Measurements from ENCODE around the gene BBS9. TPM values are rescaled to one million over a fixed set of nuclear protein-coding genes. Genes with fewer than 3 reads are reported as not detected.

Gene BBS9
- total RNA-seq, 2 donors from 2014 or later = 10.8 to 13.5 TPM

GRCh38 chr7:33325754-33326484, 196.6 kb downstream of the BBS9 start:
- Mint-ChIP-seq H3K9me3 (peaks cover 5 to 14% of the 10 kb centered on the region in 2 donors), H3K27ac (no peak overlapping the region), H3K4me1 (ENCODE audit: low read depth) (no peaks in the 10 kb centered on the region), H3K4me3 (no peak overlapping the region), H3K27me3 (ENCODE audit: low read depth) (no peaks in the 10 kb centered on the region), H3K36me3 (ENCODE audit: insufficient read depth in 2 of 2) (peaks cover 12 to 16% of the 10 kb centered on the region in 2 donors)
- ATAC-seq (replicated peaks in 1 of 2) = no peak
- no peak for DNase-seq

GRCh38 chr7:33326485-33326848, 197.1 kb downstream of the BBS9 start:
- Mint-ChIP-seq H3K36me3 (ENCODE audit: insufficient read depth in 2 of 2) (peaks cover 12 to 16% of the 10 kb centered on the region in 2 donors), H3K27ac (no peak overlapping the region), H3K9me3 (peaks cover 2 to 11% of the 10 kb centered on the region in 2 donors), H3K4me3 (no peak overlapping the region), H3K4me1 (ENCODE audit: low read depth) (no peaks in the 10 kb centered on the region), H3K27me3 (ENCODE audit: low read depth) (no peaks in the 10 kb centered on the region)
- DNase-seq = no peak
- no peak for ATAC-seq (replicated peaks in 1 of 2)

- H3K4me3 Mint-ChIP-seq = no peak overlapping the region
- DNase-seq = no peak
- no peak overlapping the region for H3K27ac Mint-ChIP-seq
- H3K4me1 Mint-ChIP-seq (ENCODE audit: low read depth) = no peaks in the 10 kb centered on the region
- peaks cover 10 to 16% of the 10 kb centered on the region in 2 donors for H3K36me3 Mint-ChIP-seq (ENCODE audit: insufficient read depth in 2 of 2)
- H3K9me3 Mint-ChIP-seq = peaks cover 2 to 7% of the 10 kb centered on the region in 2 donors
- ATAC-seq (replicated peaks in 1 of 2) = no peak
- no peaks in the 10 kb centered on the region for H3K27me3 Mint-ChIP-seq (ENCODE audit: low read depth)
Measured at GRCh38 chr7:33327427-33327826, 198.1 kb downstream of the BBS9 start.

- Mint-ChIP-seq H3K27ac (no peak overlapping the region), H3K4me1 (ENCODE audit: low read depth) (no peaks in the 10 kb centered on the region), H3K27me3 (ENCODE audit: low read depth) (no peaks in the 10 kb centered on the region), H3K9me3 (no peaks in the 10 kb centered on the region), H3K36me3 (ENCODE audit: insufficient read depth in 2 of 2) (no peaks in the 10 kb centered on the region), H3K4me3 (no peak overlapping the region)
- DNase-seq (no peak), ATAC-seq (replicated peaks in 1 of 2) (no peak)
Measured at GRCh38 chr7:33334349-33334748, 205.0 kb downstream of the BBS9 start.

GRCh38 chr7:33336820-33337219, 207.5 kb downstream of the BBS9 start:
- no peak for ATAC-seq (replicated peaks in 1 of 2)
- H3K4me1 Mint-ChIP-seq (ENCODE audit: low read depth) = no peaks in the 10 kb centered on the region
- H3K27me3 Mint-ChIP-seq (ENCODE audit: low read depth) = no peaks in the 10 kb centered on the region
- H3K4me3 Mint-ChIP-seq = no peak overlapping the region
- DNase-seq = no peak
- no peaks in the 10 kb centered on the region for H3K9me3 Mint-ChIP-seq
- no peak overlapping the region for H3K27ac Mint-ChIP-seq
- H3K36me3 Mint-ChIP-seq (ENCODE audit: insufficient read depth in 2 of 2) = no peaks in the 10 kb centered on the region

GRCh38 chr7:33339074-33339790, 209.9 kb downstream of the BBS9 start:
- no peak for ATAC-seq (replicated peaks in 1 of 2)
- no peaks in the 10 kb centered on the region for H3K27me3 Mint-ChIP-seq (ENCODE audit: low read depth)
- DNase-seq = no peak
- no peak overlapping the region for H3K27ac Mint-ChIP-seq
- no peaks in the 10 kb centered on the region for H3K9me3 Mint-ChIP-seq
- H3K4me1 Mint-ChIP-seq (ENCODE audit: low read depth) = no peaks in the 10 kb centered on the region
- no peak overlapping the region for H3K4me3 Mint-ChIP-seq
- H3K36me3 Mint-ChIP-seq (ENCODE audit: insufficient read depth in 2 of 2) = no peaks in the 10 kb centered on the region

- Mint-ChIP-seq H3K4me3 (no peak overlapping the region), H3K36me3 (ENCODE audit: insufficient read depth in 2 of 2) (no peaks in the 10 kb centered on the region), H3K27ac (no peak overlapping the region), H3K9me3 (no peaks in the 10 kb centered on the region), H3K4me1 (ENCODE audit: low read depth) (no peaks in the 10 kb centered on the region), H3K27me3 (ENCODE audit: low read depth) (no peaks in the 10 kb centered on the region)
- ATAC-seq (replicated peaks in 1 of 2) = no peak
- DNase-seq = no peak
Measured at GRCh38 chr7:33346055-33346454, 216.7 kb downstream of the BBS9 start.

GRCh38 chr7:33350577-33350976, 221.2 kb downstream of the BBS9 start:
- Mint-ChIP-seq H3K9me3 (no peaks in the 10 kb centered on the region), H3K27me3 (ENCODE audit: low read depth) (no peaks in the 10 kb centered on the region), H3K4me3 (no peak overlapping the region), H3K36me3 (ENCODE audit: insufficient read depth in 2 of 2) (no peaks in the 10 kb centered on the region), H3K4me1 (ENCODE audit: low read depth) (no peaks in the 10 kb centered on the region), H3K27ac (no peak overlapping the region)
- no peak for DNase-seq
- no peak for ATAC-seq (replicated peaks in 1 of 2)

GRCh38 chr7:33351709-33352108, 222.3 kb downstream of the BBS9 start:
- Mint-ChIP-seq H3K4me1 (ENCODE audit: low read depth) (no peaks in the 10 kb centered on the region), H3K9me3 (no peaks in the 10 kb centered on the region), H3K36me3 (ENCODE audit: insufficient read depth in 2 of 2) (no peaks in the 10 kb centered on the region), H3K4me3 (no peak overlapping the region), H3K27ac (no peak overlapping the region), H3K27me3 (ENCODE audit: low read depth) (no peaks in the 10 kb centered on the region)
- DNase-seq (no peak), ATAC-seq (replicated peaks in 1 of 2) (no peak)

GRCh38 chr7:33354201-33354600, 224.8 kb downstream of the BBS9 start:
- Mint-ChIP-seq H3K4me3 (no peak overlapping the region), H3K27me3 (ENCODE audit: low read depth) (no peaks in the 10 kb centered on the region), H3K9me3 (no peaks in the 10 kb centered on the region), H3K4me1 (ENCODE audit: low read depth) (no peaks in the 10 kb centered on the region), H3K36me3 (ENCODE audit: insufficient read depth in 2 of 2) (no peaks in the 10 kb centered on the region), H3K27ac (no peak overlapping the region)
- no peak for ATAC-seq (replicated peaks in 1 of 2)
- no peak for DNase-seq

- Mint-ChIP-seq H3K4me3 (no peak overlapping the region), H3K27me3 (ENCODE audit: low read depth) (no peaks in the 10 kb centered on the region), H3K36me3 (ENCODE audit: insufficient read depth in 2 of 2) (no peaks in the 10 kb centered on the region), H3K4me1 (ENCODE audit: low read depth) (no peaks in the 10 kb centered on the region), H3K9me3 (no peaks in the 10 kb centered on the region), H3K27ac (no peak overlapping the region)
- no peak for ATAC-seq (replicated peaks in 1 of 2)
- no peak for DNase-seq
Measured at GRCh38 chr7:33355386-33355785, 226.0 kb downstream of the BBS9 start.

- Mint-ChIP-seq H3K4me1 (ENCODE audit: low read depth) (no peaks in the 10 kb centered on the region), H3K9me3 (no peaks in the 10 kb centered on the region), H3K4me3 (no peak overlapping the region), H3K27me3 (ENCODE audit: low read depth) (no peaks in the 10 kb centered on the region), H3K27ac (no peak overlapping the region), H3K36me3 (ENCODE audit: insufficient read depth in 2 of 2) (no peaks in the 10 kb centered on the region)
- no peak for DNase-seq
- no peak for ATAC-seq (replicated peaks in 1 of 2)
Measured at GRCh38 chr7:33356336-33356735, 227.0 kb downstream of the BBS9 start.

GRCh38 chr7:33357846-33358245, 228.5 kb downstream of the BBS9 start:
- no peak for ATAC-seq (replicated peaks in 1 of 2)

GRCh38 chr7:33369888-33370287, 240.5 kb downstream of the BBS9 start:
- Mint-ChIP-seq H3K4me3 (no peak overlapping the region), H3K4me1 (ENCODE audit: low read depth) (no peaks in the 10 kb centered on the region), H3K36me3 (ENCODE audit: insufficient read depth in 2 of 2) (peaks cover 0 to 2% of the 10 kb centered on the region in 2 donors), H3K9me3 (no peaks in the 10 kb centered on the region), H3K27ac (no peak overlapping the region), H3K27me3 (ENCODE audit: low read depth) (no peaks in the 10 kb centered on the region)
- DNase-seq = no peak
- ATAC-seq (replicated peaks in 1 of 2) = no peak

More at GRCh38 chr7:33357846-33358245, 228.5 kb downstream of the BBS9 start:
- Mint-ChIP-seq H3K36me3 (ENCODE audit: insufficient read depth in 2 of 2) (no peaks in the 10 kb centered on the region), H3K9me3 (no peaks in the 10 kb centered on the region), H3K27ac (no peak overlapping the region), H3K27me3 (ENCODE audit: low read depth) (no peaks in the 10 kb centered on the region), H3K4me1 (ENCODE audit: low read depth) (no peaks in the 10 kb centered on the region), H3K4me3 (no peak overlapping the region)
- DNase-seq = no peak

All from activated T-cell treated with anti-CD3 and anti-CD28 coated beads, Interleukin-2, amount 50 U/mL, for 72 hours (primary cell).